Psoas muscle (tissue), 8 donors: ENCODE data around the gene PLCE1. TPM values are rescaled to one million over a fixed set of nuclear protein-coding genes. Genes with fewer than 3 reads are reported as not detected.

Experiments used
- ATAC-seq, 4 donors: fragments of 200-7000 bp; cut with Tn5 transposase; one replicate each; pipeline ENCODE4 v1.9.1; 2020; ENCODE audit warnings: moderate library complexity in 3 of 4, mild to moderate bottlenecking in 2 of 4
- DNase-seq, 2 donors: peaks; one replicate each; pipeline ENCODE4 v3.0.0-alpha.2; 2020
- H3K27ac ChIP-seq: fragments of 200-600 bp; one replicate; pipeline ENCODE4 v1.8.0; 2022
- H3K27me3 ChIP-seq, 3 donors: fragments of 200-600 bp in 1 of 3; one replicate each; pipeline versions ENCODE4 v1.6.1 to v1.8.0; 2013 to 2022; ENCODE audit warnings: low read length in 2 of 3, mild to moderate bottlenecking in 2 of 3, moderate library complexity in 1 of 3; ENCODE audit not compliant: insufficient read depth in 3 of 3
- H3K36me3 ChIP-seq, 2 donors: fragments of 200-600 bp in 1 of 2; one replicate each; pipeline versions ENCODE4 v1.6.1 to v1.8.0; 2013 to 2022; ENCODE audit warnings: low read depth in 1 of 2, mild to moderate bottlenecking in 1 of 2, moderate library complexity in 1 of 2; ENCODE audit not compliant: insufficient read depth in 1 of 2
- H3K4me1 ChIP-seq: fragments of 200-600 bp; one replicate; pipeline ENCODE4 v1.8.0; 2022
- H3K4me3 ChIP-seq: fragments of 200-600 bp; one replicate; pipeline ENCODE4 v1.8.0; 2022; ENCODE audit warnings: mild to moderate bottlenecking
- H3K9me3 ChIP-seq: fragments of 200-600 bp; one replicate; pipeline ENCODE4 v1.8.0; 2022
- WGBS, 3 donors: extraction: QIAGEN DNeasy Blood & Tissue Kit; methylation state at CpG; one replicate each; pipeline versions ENCODE4 v1.1.6 to v1.1.7; 2013; 5-methylcytosine and 5-hydroxymethylcytosine counted together
- intact Hi-C, 2 donors: fragments of 100-400 bp; cut with DNase I; formaldehyde crosslinking; loops; one replicate each; pipeline versions ENCODE4 v1.11.0 to v1.14.2; 2022
- polyA plus RNA-seq, 3 donors: library from polyadenylated mRNA; stranded (reverse); fragments of 200-250 nt; gene quantifications; one replicate each; pipeline ENCODE4 v1.2.3, GENCODE V29; 2013
- total RNA-seq, 4 donors: library from RNA; stranded (reverse); fragmentation: NEBNext Ultra II Directional in 2 of 4; extraction: Animal tissue kit (Norgen Biotek cat#: 25700) in 2 of 4; gene quantifications; one replicate each; pipeline versions ENCODE4 v1.2.1 to v1.2.4, GENCODE V29; 2021 to 2023
- TF ChIP-seq, protein P1 (sequence below): fragments of 200-600 bp; IDR thresholded peaks from one replicate; pipeline ENCODE4 v1.8.0; 2022; ENCODE audit warnings: antibody characterized with exemption
- donor health status: healthy with polysubstance abuse.
- donor health status: DM: no; HTN: no; CAD: no; lungs with moderate emphysema.
- donor health status: Bipolar disorder and iron deficiency.
- donor health status: healthy.
- donor health status: DM: yes; HTN: yes; CAD: no.
- donor health status: DM: no; HTN: no; CAD: no.
- donor health status: DM: no; HTN: no; CAD: no.
- donor health status: DM: yes; HTN: yes; CAD: no.

Gene PLCE1
- total and polyA plus RNA-seq, 7 donors, result 0.43 to 11.5 (median 2.8) TPM

GRCh38 chr10:94042834-94043175, 49.1 kb downstream of the PLCE1 start:
- DNase-seq (no peak), ATAC-seq (no peak)
- intact Hi-C loops, result no loop called here
- TF ChIP-seq, protein P1, sequence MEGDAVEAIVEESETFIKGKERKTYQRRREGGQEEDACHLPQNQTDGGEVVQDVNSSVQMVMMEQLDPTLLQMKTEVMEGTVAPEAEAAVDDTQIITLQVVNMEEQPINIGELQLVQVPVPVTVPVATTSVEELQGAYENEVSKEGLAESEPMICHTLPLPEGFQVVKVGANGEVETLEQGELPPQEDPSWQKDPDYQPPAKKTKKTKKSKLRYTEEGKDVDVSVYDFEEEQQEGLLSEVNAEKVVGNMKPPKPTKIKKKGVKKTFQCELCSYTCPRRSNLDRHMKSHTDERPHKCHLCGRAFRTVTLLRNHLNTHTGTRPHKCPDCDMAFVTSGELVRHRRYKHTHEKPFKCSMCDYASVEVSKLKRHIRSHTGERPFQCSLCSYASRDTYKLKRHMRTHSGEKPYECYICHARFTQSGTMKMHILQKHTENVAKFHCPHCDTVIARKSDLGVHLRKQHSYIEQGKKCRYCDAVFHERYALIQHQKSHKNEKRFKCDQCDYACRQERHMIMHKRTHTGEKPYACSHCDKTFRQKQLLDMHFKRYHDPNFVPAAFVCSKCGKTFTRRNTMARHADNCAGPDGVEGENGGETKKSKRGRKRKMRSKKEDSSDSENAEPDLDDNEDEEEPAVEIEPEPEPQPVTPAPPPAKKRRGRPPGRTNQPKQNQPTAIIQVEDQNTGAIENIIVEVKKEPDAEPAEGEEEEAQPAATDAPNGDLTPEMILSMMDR, result no peak
- Histone ChIP-seq H3K27ac (no peak overlapping the region), H3K4me1 (peaks cover 14% of the 10 kb centered on the region), H3K36me3 (no peaks in the 10 kb centered on the region), H3K4me3 (no peak overlapping the region), H3K27me3 (no peaks in the 10 kb centered on the region), H3K9me3 (no peaks in the 10 kb centered on the region)
- WGBS, 3 donors, result 80 to 85% (median 81%) methylated on average over 4 of the region's 4 CpGs

Other genes with a start within 250 kb of the PLCE1 start
- 1 to 10 TPM; 1.3 to 7.3 (median 2.6) TPM for gene LGI1, start 236.0 kb upstream of the PLCE1 start, total RNA-seq
- 1 to 10 TPM in 2 of 3 donors, under 1 TPM in 1; 0.20 to 1.4 (median 1.4) TPM for gene LGI1, start 236.0 kb upstream of the PLCE1 start, polyA plus RNA-seq
- 1 to 10 TPM; 1.3 to 2.3 (median 2.1) TPM for gene SLC35G1, start 100.0 kb upstream of the PLCE1 start, total RNA-seq
- gene SLC35G1, start 100.0 kb upstream of the PLCE1 start, polyA plus RNA-seq, result 1 to 10 TPM; 1.6 to 2.7 (median 2.5) TPM